Transverse colon (tissue), 4 donors: Measurements from ENCODE around the gene MLC1. TPM values are rescaled to one million over a fixed set of nuclear protein-coding genes. Genes with fewer than 3 reads are reported as not detected.

Experiments
- DNase-seq: peaks from one replicate; pipeline ENCODE4 v3.0.0-alpha.2; 2019
- H3K27ac ChIP-seq, 4 donors: fragments of 200-600 bp; sonication (generic); 2 replicates each; pipeline ENCODE4 v1.5.1; 2016 to 2018; ENCODE audit warnings: inconsistent platforms in 4 of 4
- H3K27me3 ChIP-seq: fragments of 200-600 bp; sonication (generic); 2 replicates; pipeline ENCODE4 v1.5.1; 2017; ENCODE audit warnings: inconsistent platforms
- H3K36me3 ChIP-seq, 4 donors: fragments of 200-600 bp; sonication (generic); 2 replicates each; pipeline ENCODE4 v1.5.1; 2017 to 2019; ENCODE audit warnings: inconsistent platforms in 4 of 4
- H3K4me1 ChIP-seq, 4 donors: fragments of 200-600 bp; sonication (generic); 2 replicates each; pipeline ENCODE4 v1.5.1; 2017 to 2020; ENCODE audit warnings: inconsistent platforms in 4 of 4
- H3K4me3 ChIP-seq, 4 donors: fragments of 200-600 bp; sonication (generic); 1 replicate in 1 of 4; 2 replicates in 3 of 4; pipeline versions ENCODE4 v1.5.1 to v1.6.1; 2017 to 2019; ENCODE audit warnings: inconsistent platforms in 4 of 4
- H3K9me3 ChIP-seq, 2 donors: fragments of 200-600 bp; sonication (generic); 2 replicates each; pipeline ENCODE4 v1.5.1; 2017 to 2019; ENCODE audit warnings: inconsistent platforms in 2 of 2
- EP300 ChIP-seq: sonication (generic); formaldehyde crosslinking; IDR thresholded peaks from one replicate; pipeline ENCODE4 v1.6.1; 2017; ENCODE audit warnings: antibody characterized with exemption, low read depth
- POLR2A ChIP-seq: fragments of 450-650 bp; IDR thresholded peaks from one replicate; pipeline ENCODE4 v1.6.1; 2016; ENCODE audit warnings: antibody characterized with exemption, mild to moderate bottlenecking, moderate library complexity
- POLR2AphosphoS5 ChIP-seq, 3 donors: sonication (generic); formaldehyde crosslinking; IDR thresholded peaks; one replicate each; pipeline ENCODE4 v1.6.1; 2016; ENCODE audit warnings: antibody characterized with exemption in 3 of 3
- WGBS, 2 donors: methylation state at CpG; one replicate each; pipeline ENCODE4 v1.1.5; 2018; ENCODE audit warnings: low coverage in 1 of 2; 5-methylcytosine and 5-hydroxymethylcytosine counted together
- in situ Hi-C, 4 donors: fragments of 200-750 bp; cut with MboI; loops; one replicate each; pipeline versions ENCODE4 v1.15.0 to v1.15.1; 2017; ENCODE audit warnings: low sequenced_read_pairs in 3 of 4, low pct_ligation_motif_present in 1 of 4, low pct_unique_long_range_greater_than_20kb in 1 of 4
- intact Hi-C: fragments of 100-400 bp; cut with DNase I; formaldehyde crosslinking; loops from one replicate; pipeline ENCODE4 v1.15.1; 2023; ENCODE audit warnings: low total_unique reads
- total RNA-seq, 4 donors: library from RNA; depleted of rRNA; stranded (reverse); fragments of >200 nt; gene quantifications; one replicate each; pipeline ENCODE4 v1.1.0, GENCODE V29; 2016
- TF ChIP-seq, protein P1 (sequence below), 5 experiments: fragments of 200-600 bp in 3 of 5; fragments of 450-650 bp in 2 of 5; sonication (generic) in 3 of 5; IDR thresholded peaks; 1 replicate in 2 of 5; 2 replicates in 3 of 5; pipeline ENCODE4 v1.5.1; 2016 to 2017; ENCODE audit warnings: antibody characterized with exemption in 5 of 5, inconsistent platforms in 3 of 5, mild to moderate bottlenecking in 2 of 5, moderate library complexity in 1 of 5

MLC1 gene
- total RNA-seq, 4 donors from 2014 or later = not detected

DNA sequence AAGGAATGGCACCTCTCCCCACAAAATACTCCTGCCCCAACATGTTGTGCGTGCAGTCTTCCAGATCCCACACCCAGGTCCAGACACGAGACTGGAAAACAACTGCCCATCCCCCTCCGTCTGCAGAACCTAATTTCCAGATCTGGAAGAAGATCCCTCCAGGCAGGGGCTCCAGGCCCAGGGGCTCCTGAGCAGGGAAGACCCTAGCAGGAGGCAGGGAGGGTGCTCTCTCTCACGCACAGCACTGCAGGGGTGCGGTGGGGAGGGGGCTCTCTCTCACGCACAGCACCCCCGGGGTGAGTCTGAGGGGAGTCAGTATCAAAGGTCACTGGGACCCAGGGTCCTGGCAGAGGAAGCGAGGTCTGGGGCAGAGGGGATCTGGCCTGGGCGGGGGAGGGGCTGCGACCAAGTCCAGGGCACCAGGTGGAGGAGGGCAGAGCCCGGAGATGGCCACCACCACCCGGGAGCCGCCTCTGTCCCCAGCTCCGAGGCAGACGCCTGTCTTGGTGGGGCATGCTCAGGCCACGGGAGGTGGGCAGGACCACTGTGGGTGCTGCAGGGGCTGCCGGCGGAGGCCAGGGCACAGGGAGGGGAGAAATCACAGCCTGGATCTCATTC, 1.7 kb downstream of the MLC1 start:
- intact Hi-C loops (no loop called here), in situ Hi-C loops (no loop called here)
- H3K36me3 ChIP-seq = no peaks in the 10 kb centered on the region
- 71% methylated on average over 18 of the region's 18 CpGs; no CpG with 5 or more reads in 1 of the 2 donors for WGBS, 2 donors
- TF ChIP-seq POLR2A (no peak), POLR2AphosphoS5 (IDR thresholded peaks at IDR 0.05) (no peak), EP300 (no peak)
- TF ChIP-seq, protein P1, sequence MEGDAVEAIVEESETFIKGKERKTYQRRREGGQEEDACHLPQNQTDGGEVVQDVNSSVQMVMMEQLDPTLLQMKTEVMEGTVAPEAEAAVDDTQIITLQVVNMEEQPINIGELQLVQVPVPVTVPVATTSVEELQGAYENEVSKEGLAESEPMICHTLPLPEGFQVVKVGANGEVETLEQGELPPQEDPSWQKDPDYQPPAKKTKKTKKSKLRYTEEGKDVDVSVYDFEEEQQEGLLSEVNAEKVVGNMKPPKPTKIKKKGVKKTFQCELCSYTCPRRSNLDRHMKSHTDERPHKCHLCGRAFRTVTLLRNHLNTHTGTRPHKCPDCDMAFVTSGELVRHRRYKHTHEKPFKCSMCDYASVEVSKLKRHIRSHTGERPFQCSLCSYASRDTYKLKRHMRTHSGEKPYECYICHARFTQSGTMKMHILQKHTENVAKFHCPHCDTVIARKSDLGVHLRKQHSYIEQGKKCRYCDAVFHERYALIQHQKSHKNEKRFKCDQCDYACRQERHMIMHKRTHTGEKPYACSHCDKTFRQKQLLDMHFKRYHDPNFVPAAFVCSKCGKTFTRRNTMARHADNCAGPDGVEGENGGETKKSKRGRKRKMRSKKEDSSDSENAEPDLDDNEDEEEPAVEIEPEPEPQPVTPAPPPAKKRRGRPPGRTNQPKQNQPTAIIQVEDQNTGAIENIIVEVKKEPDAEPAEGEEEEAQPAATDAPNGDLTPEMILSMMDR (IDR thresholded peaks at IDR 0.05) = no peak
- no peak overlapping the region for H3K4me3 ChIP-seq
- H3K4me1 ChIP-seq = no peaks in the 10 kb centered on the region
- peaks cover 48% of the 10 kb centered on the region for H3K27me3 ChIP-seq
- no peak for DNase-seq
- H3K9me3 ChIP-seq = no peaks in the 10 kb centered on the region
- no peak overlapping the region for H3K27ac ChIP-seq

DNA sequence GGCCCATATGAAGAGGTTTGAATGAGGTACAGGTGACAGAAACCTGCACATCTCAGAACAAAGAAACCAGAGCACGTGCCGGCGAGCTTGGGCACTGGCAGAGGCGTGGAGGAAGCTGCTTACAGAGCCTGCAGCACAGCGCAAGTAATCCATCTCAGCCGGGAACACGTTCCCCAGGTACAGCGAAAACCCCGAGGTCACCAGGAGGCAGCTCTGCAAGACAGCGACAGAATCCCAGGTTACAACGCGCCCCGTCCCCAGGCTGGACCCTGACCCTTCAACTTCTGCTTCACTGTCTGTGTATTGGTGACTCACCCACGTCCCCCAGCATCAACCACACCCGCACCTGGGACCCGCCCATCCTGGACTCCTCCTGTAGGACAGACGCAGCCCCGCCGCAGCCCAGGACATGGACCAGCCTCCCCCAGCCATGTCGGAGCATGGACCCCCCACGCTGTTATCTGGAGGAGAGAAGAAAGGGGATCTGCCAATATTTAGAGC, 2.2 kb downstream of the MLC1 start:
- peak; percentile 24 for DNase-seq

DNA sequence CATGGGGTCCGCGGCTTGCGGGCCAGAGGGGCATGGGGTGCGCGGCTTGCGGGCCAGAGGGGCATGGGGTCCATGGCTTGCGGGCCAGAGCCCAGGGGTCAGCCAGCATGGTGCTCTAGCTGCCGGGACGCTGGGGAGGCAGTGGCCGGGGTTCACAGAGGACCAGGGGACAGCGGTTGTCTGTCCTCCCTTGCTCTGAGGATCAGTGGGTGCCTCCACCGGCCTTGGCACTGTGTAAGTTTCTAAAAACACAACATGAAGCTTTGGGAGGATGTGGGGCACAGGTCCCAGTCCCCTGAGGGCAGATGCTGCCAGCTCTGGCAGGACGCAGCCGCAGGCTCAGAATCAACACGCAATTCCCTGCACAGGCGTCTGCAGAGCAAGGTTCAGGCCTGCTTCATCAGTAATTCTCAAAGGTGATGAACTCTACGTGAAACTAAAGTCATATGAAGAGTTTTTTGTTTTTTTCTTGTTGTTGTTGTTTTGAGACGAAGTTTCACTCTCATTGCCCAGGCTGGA, 3.0 kb downstream of the MLC1 start:
- intact Hi-C loops (no loop called here), in situ Hi-C loops (no loop called here)
- Histone ChIP-seq H3K4me3 (no peak overlapping the region), H3K9me3 (no peaks in the 10 kb centered on the region), H3K27me3 (peaks cover 42% of the 10 kb centered on the region), H3K4me1 (no peaks in the 10 kb centered on the region), H3K27ac (no peak overlapping the region), H3K36me3 (no peaks in the 10 kb centered on the region)
- DNase-seq = no peak
- 75 to 86% methylated on average over 1 to 18 of the region's 18 CpGs for WGBS, 2 donors
- TF ChIP-seq POLR2AphosphoS5 (IDR thresholded peaks at IDR 0.05) = no peak
- TF ChIP-seq, protein P1 (IDR thresholded peaks at IDR 0.05) = no peak
- no peak for TF ChIP-seq EP300
- TF ChIP-seq POLR2A = no peak

More for the DNA sequence above, 2.2 kb downstream of the MLC1 start:
- TF ChIP-seq POLR2A = no peak
- TF ChIP-seq EP300 = no peak
- TF ChIP-seq POLR2AphosphoS5 (IDR thresholded peaks at IDR 0.05) = no peak
- TF ChIP-seq, protein P1 (IDR thresholded peaks at IDR 0.05) = no peak
- intact Hi-C loops (no loop called here), in situ Hi-C loops (no loop called here)
- peaks cover 50% of the 10 kb centered on the region for H3K27me3 ChIP-seq
- WGBS, 2 donors = 54% methylated on average over 21 of the region's 21 CpGs; no CpG with 5 or more reads in 1 of the 2 donors
- no peaks in the 10 kb centered on the region for H3K36me3 ChIP-seq
- no peak overlapping the region for H3K27ac ChIP-seq
- no peaks in the 10 kb centered on the region for H3K9me3 ChIP-seq
- H3K4me1 ChIP-seq = no peaks in the 10 kb centered on the region
- no peak overlapping the region for H3K4me3 ChIP-seq

DNA sequence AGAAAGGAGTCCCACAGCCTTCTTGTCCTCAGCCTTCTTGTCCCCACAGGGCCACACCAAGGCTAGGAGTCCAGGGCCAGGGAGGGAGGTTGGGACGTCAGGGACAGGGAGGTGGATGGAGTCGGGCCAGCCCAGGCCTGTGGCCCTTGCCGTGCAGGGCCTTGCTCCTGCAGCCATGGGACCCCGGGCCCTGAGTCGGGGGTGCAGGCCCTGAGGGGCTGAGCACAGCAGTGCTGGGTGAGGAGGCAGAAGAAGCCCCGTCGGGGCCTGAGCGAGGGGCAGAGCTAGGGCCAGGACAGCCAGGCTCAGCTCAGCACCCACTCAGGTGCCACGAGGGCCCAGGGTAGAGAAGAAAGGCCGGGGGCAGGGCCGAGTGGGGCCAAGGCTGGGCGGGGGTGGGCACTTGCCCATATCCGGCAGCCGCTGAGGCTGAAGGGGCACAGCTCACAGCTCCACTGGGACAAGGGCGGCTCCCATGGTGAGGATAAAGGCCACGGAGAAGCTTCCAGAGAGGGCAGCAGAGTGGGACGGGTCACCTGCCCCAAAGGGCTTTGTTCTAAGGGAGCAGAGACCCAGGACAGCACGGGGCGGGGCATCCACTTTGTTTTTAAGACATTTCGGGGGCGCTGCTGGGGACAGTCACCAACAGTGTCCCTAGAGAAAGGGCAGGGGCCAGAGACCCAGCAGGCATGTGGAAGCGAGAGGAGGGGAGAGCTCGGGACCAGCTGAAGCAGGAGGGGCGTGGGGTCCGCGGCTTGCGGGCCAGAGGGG, 3.6 kb downstream of the MLC1 start:
- H3K4me1 ChIP-seq = no peaks in the 10 kb centered on the region
- no peaks in the 10 kb centered on the region for H3K9me3 ChIP-seq
- H3K27me3 ChIP-seq = peaks cover 41% of the 10 kb centered on the region
- in situ Hi-C loops (no loop called here), intact Hi-C loops (no loop called here)
- TF ChIP-seq, protein P1 (IDR thresholded peaks at IDR 0.05) = no peak
- TF ChIP-seq POLR2AphosphoS5 (IDR thresholded peaks at IDR 0.05) (no peak), POLR2A (no peak), EP300 (no peak)
- 80 to 86% methylated on average over 1 to 27 of the region's 27 CpGs for WGBS, 2 donors
- DNase-seq = no peak
- H3K36me3 ChIP-seq = no peaks in the 10 kb centered on the region
- H3K27ac ChIP-seq = no peak overlapping the region
- no peak overlapping the region for H3K4me3 ChIP-seq
